ES-I3 (cell line): ENCODE data around the gene CCDC136.
A peak's percentile ranks its signal among the peaks of the same experiment; 100 is the strongest.

Experiments
- H3K36me3 ChIP-seq: 2 replicates; pipeline ENCODE4 v1.6.1; 2013; ENCODE audit warnings: mild to moderate bottlenecking, low read length, control low read depth, moderate library complexity; ENCODE audit not compliant: insufficient read depth
- H3K4me1 ChIP-seq: 2 replicates; pipeline ENCODE4 v1.6.1; 2013; ENCODE audit warnings: mild to moderate bottlenecking, control low read depth, low read length; ENCODE audit not compliant: insufficient read depth
- H3K9ac ChIP-seq: 2 replicates; pipeline ENCODE4 v1.6.1; 2013; ENCODE audit warnings: low read depth, mild to moderate bottlenecking, low read length, moderate library complexity
- H3K9me3 ChIP-seq: 2 replicates; pipeline ENCODE4 v1.6.1; 2013; ENCODE audit warnings: mild to moderate bottlenecking, low read length, moderate library complexity; ENCODE audit not compliant: control insufficient read depth, insufficient read depth

Gene CCDC136

GRCh38 chr7:128869944-128870285 is 78.1 kb downstream of the CCDC136 start:
- Histone ChIP-seq H3K4me1 (peaks cover 3% of the 10 kb centered on the region; the same call in 1 of the 2 replicates), H3K9ac (peak overlapping the region; percentile 69; the same call in 1 of the 2 replicates), H3K36me3 (no peaks in the 10 kb centered on the region), H3K9me3 (no peaks in the 10 kb centered on the region)

- Histone ChIP-seq H3K36me3 (no peaks in the 10 kb centered on the region), H3K9ac (no peak overlapping the region), H3K9me3 (no peaks in the 10 kb centered on the region), H3K4me1 (peaks cover 3% of the 10 kb centered on the region; the same call in 1 of the 2 replicates)
These were observed 79.3 kb downstream of the CCDC136 start for GRCh38 chr7:128871050-128871449.
